ENCODE data around the gene TM4SF18.

- TF ChIP-seq CTCF (conservative IDR thresholded peaks at IDR 0.05) (no peak), EZH2 (IDR thresholded peaks at IDR 0.05; ENCODE audit: low read depth) (no peak)
Observed at GRCh38 chr3:149269687-149270086, 63.7 kb downstream of the TM4SF18 start.

Measured in PC-9 (cell line).